Islet of Langerhans (tissue), 1 donor: ENCODE data around the gene CTXN1.
A peak's percentile ranks its signal among the peaks of the same experiment; 100 is the strongest.
"Not testable (repeated sequence)": the region's sequence is repeated elsewhere in the genome, so short reads cannot be mapped to it uniquely, and the experiment has no call there.

Source experiments
- FAIRE-seq: peaks from one replicate; lab custom pipeline; 2011; peaks lifted over from hg19 to GRCh38; lab: Jason Lieb, UNC

CTXN1 gene

DNA sequence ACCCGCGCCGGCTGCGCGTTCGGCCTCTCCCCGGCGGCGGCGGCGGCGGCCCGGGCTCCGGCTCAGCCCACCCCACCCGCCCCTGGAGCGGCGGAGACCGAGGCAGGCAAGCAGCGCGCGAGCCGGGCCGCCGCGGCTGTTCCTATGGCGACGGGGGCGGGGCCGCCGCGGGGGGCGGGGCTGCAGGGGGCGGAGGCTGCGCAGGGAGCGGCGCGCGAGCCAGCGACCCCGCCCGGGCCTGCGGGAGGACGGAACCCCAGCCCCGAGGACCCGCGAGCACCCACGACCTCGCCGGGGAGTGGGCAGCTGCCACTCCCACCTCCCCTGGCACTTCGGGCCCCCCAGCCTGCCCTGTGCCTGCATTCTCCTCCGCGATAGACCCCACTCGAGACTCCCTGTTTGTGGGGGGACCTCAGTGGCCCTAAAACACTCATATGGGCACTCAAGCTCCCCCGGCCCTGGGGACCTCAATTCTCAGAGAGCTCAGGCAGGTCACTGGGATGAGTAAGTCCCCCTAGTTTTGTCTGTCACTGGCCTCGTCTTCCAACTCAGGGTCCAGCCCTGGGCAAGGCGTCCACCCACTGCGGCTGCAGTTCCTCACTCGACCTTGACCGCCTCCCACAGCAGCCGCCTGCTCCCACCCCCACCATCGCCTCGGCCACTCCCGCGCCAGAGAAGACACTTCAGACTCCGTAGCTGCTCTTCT is at the start of gene CTXN1:
Gene CTXN1, minus strand, starts transcription at position 115 of the 706 bp plus-strand sequence. CDS start 597 bp downstream, outside the sequence.
- no peak for FAIRE-seq

DNA sequence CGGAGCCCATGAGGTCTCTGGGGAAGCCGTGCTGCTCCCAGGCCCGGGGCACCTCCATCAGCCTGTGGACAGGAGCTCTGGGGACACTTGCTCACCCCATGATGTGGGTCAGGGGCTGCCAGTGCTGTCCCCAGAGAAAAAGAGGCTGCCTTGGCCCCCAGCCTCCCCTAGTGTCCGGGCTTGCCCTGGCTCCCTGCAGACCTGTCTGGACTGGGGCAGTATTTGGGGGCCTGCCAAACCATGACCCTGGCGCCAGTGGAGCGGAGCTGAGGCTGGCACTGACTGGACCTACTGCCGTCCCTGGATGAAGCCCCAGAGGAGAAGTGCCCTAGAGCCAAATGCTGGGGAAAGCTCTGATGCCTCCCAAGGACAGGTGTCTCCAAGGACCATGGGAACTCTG is 49.1 kb upstream of the CTXN1 start:
- FAIRE-seq = no peak

DNA sequence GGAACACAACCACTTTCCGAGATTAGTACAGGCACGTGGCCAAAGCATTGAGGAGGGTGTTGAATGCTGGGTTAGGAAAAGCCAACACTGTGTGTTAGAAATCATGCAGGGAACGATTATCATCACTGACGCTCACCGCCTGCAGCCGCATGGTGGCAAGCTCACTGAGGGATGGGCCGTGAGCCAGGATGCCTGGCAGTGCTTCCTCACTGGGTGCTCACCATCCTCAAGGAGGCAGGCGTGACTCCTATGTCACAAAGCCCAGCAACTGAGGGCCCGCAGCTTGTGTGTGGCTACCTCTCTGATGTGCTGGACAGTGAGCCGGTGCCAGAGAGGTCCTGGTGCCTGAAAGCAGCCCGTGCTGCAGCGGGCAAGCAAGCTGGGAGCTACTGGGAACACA is 47.9 kb upstream of the CTXN1 start:
- no peak for FAIRE-seq

DNA sequence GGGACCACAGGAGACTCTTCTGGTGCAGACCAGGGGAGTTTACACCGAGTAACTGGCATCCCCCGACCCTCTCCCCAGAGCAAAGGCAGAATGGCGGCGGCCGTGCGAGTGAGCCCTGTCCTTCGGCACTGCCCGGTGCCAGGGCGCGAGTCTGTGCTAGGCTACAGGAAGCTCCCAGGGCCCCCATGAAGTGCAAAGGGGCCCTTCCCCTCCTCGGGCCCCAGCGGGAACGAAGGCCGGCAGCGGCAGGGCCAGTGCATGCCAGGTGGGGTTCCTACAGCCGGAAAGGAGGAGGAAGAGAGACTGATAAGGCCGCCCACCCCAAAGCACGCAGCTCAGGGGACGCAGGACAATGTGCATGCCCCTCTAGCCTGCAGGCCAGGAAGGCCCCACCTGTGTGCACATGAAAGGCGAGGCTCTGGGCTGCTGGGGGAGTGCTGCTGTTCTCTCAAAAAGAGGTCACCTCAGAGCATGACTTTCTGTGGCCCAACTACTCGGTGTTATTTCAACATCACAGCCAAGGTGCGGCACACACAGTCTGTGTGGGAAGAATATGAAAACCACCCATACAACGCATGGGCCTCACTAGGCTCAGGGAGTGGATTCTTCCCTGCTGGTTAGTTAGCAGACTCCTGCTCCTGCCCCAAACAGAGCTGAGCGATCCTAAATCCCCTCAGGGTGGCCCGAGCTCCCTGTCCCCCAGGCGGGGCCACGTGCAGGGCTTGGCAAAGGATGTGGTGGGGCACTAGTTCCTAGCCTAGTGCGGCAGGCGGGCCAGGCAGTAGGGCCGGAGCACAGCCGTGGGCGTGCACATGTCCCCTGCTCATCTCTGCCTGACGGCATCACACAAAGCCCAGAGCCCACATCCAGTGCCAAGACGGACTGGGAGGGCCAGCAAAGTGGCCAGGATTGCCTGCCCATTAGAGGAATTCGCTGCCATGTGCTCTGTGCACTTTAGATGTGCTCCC is 45.9 kb upstream of the CTXN1 start:
- no peak for FAIRE-seq

DNA sequence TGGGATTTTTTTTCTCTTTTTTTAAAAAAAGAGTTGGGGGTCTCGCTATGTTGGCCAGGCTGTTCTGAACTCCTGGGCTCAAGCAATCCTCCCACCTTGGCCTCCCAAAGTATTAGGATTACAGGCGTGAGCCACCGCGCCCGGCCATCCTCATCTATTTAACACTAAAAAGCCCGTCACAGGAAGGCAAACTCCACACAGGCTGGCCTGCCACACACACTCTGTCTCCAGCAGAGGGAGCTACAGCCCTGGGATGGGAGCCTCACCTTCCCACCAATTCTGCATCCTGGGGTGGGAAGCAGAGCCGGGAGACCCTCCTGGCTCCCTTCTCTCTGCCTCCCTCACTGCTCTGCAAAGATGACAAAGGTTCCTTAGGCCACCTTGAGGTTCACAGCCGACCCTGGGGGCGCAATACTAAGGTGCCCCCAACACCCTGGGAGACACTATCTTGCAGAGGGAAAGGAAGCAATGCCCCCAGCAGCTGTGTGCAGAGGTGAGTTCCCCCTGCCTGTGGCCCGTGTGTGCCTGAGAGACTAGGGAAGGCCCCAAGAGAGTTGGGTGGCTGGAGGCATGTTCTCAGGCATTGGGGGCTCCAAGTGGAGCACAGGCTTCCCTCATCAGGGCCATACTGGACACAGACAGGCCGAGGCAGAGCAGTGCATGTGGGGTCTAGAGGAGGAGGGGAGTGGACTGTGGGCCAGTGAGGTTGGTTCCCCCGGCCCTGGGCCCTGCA is 44.9 kb upstream of the CTXN1 start:
- no peak for FAIRE-seq

DNA sequence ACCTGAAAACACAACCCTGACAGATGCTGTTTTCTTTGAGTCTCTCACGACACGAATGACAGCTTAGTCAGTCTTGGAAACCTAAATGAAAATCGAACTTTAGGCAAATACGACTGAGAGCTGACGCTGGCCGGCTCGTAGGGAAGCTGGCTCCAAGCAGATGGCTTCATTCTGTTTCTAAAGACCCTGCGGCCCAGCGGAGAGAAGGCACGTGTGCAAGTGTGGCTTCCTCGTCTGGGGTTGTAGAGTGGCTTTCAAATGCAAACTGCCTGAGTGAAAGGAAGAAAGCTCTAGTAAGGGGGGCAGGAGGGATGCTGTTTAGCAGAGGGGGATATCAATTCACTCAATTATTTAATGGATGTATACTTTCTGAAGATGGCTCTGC is 43.6 kb upstream of the CTXN1 start:
- no peak for FAIRE-seq

DNA sequence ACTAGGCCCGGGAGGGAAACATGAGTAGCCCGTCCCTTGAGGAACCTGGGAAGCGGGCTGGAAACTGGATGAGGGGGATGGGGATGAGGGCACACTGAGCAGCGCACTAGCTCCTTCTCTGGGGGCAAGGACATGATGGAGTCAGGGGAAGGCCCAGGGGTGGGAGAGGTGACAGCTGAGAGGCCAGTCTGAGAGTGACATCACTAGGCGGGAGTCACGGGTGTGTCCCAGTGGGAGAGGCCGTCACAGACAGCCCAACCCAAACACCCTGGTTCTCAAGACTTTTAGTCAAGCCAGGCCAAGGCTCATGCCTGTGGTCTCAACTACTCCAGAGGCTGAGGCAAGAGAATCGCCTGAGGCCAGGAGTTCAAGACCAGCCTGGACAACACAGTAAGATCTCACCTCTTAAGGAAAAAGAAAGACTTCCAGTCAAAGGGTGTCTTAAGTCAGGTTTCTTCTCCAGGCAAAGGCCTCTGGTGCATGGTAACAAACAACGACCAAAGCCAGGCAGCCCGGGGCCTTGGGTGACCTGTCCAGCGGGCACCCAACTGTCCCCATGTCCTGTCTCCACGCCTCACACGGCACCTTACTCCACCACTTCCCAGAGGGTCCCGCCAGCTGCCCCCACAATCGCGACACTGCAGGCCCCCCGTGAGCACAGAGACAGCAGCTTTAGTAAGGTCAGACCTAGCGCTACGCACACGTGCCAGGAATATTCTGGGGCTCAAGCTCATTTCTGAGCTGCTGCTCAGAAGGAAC is 43.0 kb upstream of the CTXN1 start:
- FAIRE-seq = no peak

DNA sequence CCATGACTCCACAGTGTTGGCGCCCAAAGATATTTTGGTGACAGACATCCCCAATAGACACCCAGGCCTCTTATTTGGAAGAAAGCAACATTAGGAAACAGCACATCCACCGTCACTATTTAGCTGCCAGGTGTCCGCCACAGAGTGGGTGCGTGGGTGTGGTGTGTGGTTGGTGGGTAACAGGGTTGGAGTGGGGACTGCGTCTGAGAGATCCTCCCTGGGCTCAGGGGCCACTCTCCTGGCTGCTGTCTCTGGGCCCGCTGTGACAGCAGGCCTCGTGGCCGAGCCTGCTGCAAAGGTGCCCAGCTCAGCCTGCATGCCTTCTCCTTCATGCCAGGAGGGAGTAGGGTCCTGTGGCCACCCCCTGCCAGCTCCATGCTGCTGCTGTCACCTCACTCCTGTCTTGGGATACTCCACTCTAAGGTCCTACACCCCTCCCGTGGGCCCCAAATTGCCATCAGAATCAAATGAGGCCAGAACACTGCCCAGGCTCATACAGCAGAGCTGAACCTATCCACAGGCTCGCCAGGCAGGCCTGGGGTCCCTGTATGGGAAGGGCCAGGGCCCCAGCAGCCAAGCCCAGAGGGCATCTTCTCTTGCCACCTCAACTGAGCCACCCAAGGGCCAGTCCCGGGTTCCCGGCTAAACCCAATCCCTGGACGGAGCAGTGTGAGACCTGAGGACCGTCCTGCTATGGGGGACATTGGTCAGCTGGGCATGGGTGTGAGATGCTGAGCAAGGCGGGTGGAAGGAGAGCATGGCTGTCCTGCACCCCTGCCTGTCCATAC is 42.3 kb upstream of the CTXN1 start:
- no peak for FAIRE-seq

DNA sequence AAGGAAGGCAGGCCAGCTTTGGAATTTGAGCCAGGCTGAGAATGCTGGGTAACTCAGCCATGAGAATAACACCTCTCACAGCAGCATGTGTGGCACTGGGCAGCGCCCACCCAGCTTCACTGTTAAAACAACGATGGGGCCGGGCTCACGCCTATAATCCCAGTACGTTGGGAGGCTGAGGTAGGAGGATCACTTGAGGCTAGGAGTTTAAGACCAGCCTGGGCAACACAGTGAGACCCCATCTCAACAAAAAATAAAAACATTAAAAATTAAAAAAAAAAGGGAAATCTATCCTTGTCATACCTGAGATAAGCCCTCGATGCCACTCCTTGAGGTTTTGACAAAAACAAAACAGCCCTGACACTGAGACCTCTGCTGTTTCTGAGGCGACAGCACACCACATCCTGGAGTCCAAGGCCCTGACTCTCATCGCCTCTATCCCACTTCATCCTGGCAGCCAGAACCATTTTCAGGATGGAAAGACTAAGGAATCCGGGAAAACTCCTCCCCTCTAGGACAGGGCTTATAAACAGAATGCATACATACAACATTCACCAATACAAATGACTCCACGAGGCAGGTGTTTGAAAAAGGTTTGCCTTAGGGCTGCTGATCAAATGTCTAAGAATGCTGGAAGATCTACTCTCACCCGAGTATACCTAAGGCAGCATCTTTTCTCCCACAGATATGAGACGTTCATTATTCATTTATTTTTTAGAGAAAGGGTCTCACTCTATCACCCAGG is 40.2 kb upstream of the CTXN1 start:
- no peak for FAIRE-seq

DNA sequence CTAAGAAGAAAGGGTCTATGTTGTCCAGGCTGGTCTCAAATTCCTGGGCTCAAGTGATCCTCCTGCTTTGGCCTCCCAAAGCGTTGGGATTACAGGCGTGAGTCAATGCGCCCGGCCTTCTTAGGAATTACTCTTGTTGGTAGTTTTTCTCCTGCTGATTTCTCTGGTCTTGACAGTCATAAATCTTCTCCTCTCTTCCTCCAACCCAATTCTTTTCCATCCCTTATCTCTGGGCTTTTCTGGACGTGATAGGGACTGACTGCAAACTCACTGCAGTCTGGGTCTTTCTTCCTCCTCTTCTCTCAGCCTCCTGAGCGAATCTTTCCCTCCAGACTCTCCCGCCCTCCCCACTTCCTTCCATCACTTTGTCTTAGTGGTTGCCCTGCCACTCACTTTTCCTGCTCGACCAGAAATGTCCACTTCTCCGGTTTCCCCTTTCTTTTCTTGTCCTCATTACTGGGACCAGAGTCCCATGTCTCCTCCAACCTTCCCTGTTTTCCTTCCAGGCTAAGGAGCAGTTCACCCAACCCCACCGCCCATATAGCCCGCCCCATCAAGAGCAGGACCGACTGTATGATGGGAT is 39.4 kb upstream of the CTXN1 start:
- FAIRE-seq = no peak

DNA sequence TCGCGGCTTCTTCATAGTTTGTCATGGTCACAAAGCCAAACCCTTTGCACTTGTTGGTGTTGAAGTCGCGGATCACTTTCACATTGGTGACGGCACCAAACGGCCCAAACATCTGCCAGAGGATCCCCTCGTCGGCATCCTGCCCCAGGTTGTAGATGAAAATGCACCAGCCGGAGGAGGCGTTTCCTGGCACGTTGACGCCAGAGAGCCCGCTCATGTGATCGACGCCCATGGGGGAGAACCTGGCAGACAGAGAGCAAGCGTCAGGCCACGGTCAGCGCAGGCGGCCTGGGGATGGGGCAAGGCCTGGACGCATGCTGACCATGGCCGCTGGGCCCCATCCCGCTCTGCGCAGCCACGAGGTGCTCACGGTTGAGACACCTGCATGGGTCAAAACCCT is 37.6 kb upstream of the CTXN1 start:
- no peak for FAIRE-seq

DNA sequence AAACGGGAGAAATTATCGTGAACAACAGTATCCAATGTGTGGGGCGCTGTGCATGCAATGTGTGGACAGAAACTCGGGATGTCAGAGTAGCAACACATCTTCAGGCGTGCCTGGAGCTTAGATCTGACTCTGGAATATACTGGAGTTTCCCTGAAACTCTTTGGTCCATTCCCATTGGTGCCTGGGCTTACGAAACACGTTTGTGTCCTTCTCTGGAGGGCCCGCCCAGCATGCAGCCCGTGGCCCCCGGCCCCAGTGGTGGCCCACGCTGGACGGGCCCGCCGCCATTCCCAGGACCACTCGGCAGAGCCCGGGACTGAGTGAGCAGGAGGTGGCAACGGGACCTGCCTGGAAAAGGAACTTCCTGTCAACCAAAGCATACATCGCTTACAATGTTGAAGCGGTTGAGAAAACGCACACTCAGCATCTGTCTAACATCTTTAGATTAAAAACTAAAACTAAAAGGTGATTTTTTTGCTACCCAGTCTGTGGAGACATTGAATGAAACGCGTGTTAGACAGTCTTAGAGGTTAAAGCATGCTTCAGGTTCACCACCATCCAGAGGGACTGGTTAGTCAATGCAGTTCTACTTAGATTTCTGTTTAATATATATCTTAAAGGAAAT is 36.8 kb upstream of the CTXN1 start:
- no peak for FAIRE-seq

DNA sequence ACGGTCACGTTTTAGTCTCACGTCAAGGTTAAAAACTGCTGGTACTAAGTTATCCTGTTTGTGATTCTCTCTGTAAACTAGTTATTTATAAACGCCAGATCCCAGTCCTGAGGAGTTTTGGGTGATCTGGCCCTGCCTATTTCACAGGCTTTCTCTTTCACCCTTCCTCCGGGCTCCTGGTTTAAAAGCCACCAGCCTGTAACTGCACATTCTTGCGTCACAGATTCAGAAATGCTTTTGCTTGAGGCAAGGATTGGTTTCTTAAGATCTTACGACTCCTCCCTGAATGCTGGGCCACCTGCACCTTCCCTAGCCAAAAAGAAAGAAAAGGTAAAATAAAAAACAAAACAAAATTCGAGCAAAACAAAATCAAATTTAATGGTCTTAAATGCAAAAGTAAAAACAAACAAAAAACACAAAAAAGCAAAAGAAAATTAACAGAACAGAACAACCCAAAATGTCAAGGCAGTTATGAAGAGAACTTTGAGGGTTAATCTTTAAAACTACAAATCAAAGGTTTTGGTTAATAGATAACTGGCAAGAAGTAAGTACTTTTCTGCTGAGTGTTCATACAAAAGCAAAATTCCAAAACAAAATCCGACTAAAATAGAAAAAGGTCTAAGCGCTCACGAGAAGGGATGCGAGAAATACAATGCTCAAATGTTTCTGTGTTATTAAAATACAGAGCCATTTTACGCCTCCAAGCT is 36.1 kb upstream of the CTXN1 start:
- FAIRE-seq = peak; percentile 33

DNA sequence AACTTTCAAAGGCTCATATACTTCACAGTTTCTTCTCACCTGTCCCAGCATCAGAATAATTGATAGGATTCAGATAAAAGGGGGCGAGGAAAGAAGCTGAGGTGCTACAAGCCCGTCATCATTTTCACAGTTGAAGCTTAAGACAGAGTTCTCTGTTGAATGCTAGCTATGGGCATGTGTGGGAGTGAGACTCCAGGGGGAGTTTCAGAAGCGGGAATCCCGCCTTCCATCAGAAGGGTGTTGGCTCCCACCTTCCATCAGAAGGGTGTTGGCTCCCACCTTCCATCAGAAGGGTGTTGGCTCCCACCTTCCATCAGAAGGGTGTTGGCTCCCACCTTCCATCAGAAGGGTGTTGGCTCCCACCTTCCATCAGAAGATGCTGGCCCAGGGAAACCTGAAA is 35.1 kb upstream of the CTXN1 start:
- FAIRE-seq = not testable (repeated sequence)

DNA sequence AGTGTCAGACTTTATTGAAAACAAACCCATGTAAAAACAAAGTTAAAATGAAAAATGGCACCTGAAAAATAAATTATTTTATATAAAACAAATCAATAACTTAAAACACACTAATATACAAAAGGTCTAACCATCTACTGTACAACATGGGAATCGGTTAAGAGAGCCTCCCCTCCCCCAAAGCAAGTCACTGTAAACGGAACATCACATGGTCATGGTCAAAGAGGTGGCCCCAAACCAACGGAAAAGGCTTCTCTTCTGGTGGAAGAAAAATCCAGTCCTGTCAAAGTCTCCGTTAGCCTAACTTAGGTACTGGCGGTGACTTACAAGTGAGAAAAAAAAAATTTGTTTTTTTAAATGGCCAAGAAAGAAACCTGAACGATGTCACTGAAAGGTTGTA is 33.3 kb upstream of the CTXN1 start:
- no peak for FAIRE-seq

DNA sequence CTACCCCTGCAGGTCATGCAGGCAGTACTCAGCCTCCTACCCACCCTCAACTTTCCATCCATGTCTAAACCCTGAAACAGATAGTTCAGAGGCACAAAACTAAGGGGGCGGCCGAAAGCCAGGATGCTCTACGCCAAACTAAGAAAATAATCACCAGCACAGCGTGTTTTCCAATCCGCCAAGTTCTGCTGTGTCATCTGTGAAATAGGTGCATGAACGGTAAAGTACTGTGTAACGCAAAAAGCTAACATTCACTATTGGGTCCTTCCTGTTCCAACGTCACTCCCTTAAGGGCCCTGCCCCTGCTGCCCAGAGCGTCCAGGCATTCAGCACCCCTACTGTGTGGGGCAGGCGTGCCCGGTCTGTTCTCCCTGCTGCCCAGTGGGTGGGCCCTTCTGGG is 29.8 kb upstream of the CTXN1 start:
- FAIRE-seq = no peak

DNA sequence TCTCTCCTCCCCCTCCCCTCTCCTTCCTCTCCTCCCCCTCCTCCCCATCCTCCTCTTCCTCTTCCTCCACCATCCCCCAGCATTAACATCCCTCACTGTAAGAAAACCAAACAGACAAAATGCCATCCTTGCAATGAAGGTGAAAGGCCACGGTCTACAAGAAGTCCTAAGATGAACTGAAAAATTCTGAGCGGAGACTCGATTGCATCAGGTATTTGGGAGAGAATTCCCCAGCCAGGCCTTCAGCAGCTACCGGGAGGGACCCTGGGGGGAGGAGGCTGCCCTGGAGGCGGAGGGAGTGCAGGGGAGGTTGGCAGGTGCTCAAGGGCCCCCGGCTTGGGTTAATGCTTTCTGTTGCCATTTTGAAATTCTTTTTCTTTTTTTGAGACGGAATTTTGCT is 27.6 kb upstream of the CTXN1 start:
- no peak for FAIRE-seq

DNA sequence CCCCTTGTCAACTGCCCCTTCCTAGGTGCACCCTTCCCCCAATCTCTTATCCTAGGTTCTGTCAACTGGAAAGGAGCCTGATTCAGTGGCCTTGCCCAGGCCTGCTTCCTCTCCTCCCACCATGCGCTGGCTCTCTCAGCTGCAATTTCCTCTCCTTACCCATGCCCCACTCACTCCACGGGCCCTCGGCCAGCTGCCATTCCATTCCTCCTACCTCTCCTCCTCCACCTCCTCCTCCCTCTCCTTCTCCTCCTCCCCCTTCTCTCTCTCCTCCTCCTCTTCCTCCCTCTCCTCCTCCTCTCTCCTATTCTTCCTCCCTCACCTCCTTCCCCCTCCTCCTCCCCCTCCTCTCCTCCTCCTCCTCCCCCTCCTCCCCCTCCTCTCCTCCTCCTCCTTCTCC is 27.1 kb upstream of the CTXN1 start:
- no peak for FAIRE-seq

DNA sequence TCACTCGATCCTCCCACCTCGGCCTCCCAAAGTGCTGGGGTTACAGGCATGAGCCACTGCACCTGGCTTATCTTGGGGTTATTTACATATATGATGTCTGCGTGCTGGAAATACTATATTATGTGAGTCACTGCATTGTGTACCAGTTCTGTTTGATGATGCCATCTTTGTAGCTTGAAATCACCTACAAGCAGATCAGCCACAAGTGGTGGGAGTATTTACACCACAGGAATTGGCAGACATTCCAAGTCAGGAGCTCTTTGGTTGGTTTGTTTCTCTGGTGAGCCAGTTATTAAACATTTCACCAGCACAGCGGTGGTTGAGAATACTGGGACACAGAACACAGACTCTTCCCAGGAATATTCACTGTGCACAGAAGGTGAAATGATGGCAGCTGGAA is 22.0 kb upstream of the CTXN1 start:
- no peak for FAIRE-seq
